GM12874 (cell line): ENCODE data around the gene PCDHGA3.

Experiments used
- CTCF ChIP-seq: IDR thresholded peaks from 2 replicates; pipeline ENCODE4 v1.5.1; 2011; ENCODE audit warnings: low read depth, mild to moderate bottlenecking, control low read depth, low read length, moderate library complexity; ENCODE audit not compliant: insufficient read depth

Gene PCDHGA3

GRCh38 chr5:141356133-141356532, 12.5 kb downstream of the PCDHGA3 start:
- TF ChIP-seq CTCF = no peak

GRCh38 chr5:141356950-141357349, 13.3 kb downstream of the PCDHGA3 start:
- TF ChIP-seq CTCF = no peak

GRCh38 chr5:141359790-141360426, 16.3 kb downstream of the PCDHGA3 start, which contains the start of gene PCDHGB2:
Gene PCDHGB2 (plus strand): TSS chr5:141359994. CDS start chr5:141360136, 142 bp downstream.
- peak; percentile 35; the same call in 1 of the 2 replicates for TF ChIP-seq CTCF

GRCh38 chr5:141360685-141361084, 17.1 kb downstream of the PCDHGA3 start:
- no peak for TF ChIP-seq CTCF

- no peak for TF ChIP-seq CTCF
Observed at GRCh38 chr5:141362719-141363118, 19.1 kb downstream of the PCDHGA3 start.

- TF ChIP-seq CTCF = no peak
Observed at GRCh38 chr5:141363952-141364660, 20.5 kb downstream of the PCDHGA3 start, which contains the start of gene PCDHGA5. Gene PCDHGA5 (plus strand): TSS chr5:141364162. CDS start chr5:141364331, 169 bp downstream.

GRCh38 chr5:141366016-141366896, 22.6 kb downstream of the PCDHGA3 start:
- no peak for TF ChIP-seq CTCF
